Neural cell (in vitro differentiated cells): ENCODE data around the gene TMEM196. TPM values are rescaled to one million over a fixed set of nuclear protein-coding genes. Genes with fewer than 3 reads are reported as not detected.

Experiments
- H2AFZ ChIP-seq: fragments of 200-600, 300-800 bp; sonication (generic), shearing (Covaris generic); 2 replicates; pipeline ENCODE4 v1.6.0; 2014; ENCODE audit warnings: low read depth, mild to moderate bottlenecking, antibody characterized with exemption, low read length, moderate library complexity
- H3F3A ChIP-seq: fragments of 200-600 bp; shearing (Covaris generic); 2 replicates; pipeline ENCODE4 v1.6.1; 2016; ENCODE audit warnings: mild to moderate bottlenecking, moderate library complexity, mixed read lengths, antibody characterized with exemption, low read length; ENCODE audit not compliant: insufficient read depth, poor library complexity, severe bottlenecking
- H3K27ac ChIP-seq: fragments of 200-600, 300-800 bp; sonication (generic), shearing (Covaris generic); 2 replicates; pipeline ENCODE4 v1.5.1; 2014; ENCODE audit warnings: mild to moderate bottlenecking, low read length, moderate library complexity
- H3K27me3 ChIP-seq: fragments of 300-800, 200-600 bp; sonication (generic), shearing (Covaris generic); 2 replicates; pipeline ENCODE4 v1.6.0; 2014; ENCODE audit warnings: mild to moderate bottlenecking, low read depth, low read length, moderate library complexity; ENCODE audit not compliant: insufficient read depth
- H3K36me3 ChIP-seq: fragments of 300-800, 200-600 bp; sonication (generic), shearing (Covaris generic); 2 replicates; pipeline ENCODE4 v1.5.1; 2014; ENCODE audit warnings: mild to moderate bottlenecking, antibody characterized with exemption, low read length, moderate library complexity; ENCODE audit not compliant: insufficient read depth
- H3K4me2 ChIP-seq: fragments of 300-800, 200-600 bp; sonication (generic), shearing (Covaris generic); 2 replicates; pipeline ENCODE4 v1.6.0; 2014; ENCODE audit warnings: mild to moderate bottlenecking, low read length
- H3K4me3 ChIP-seq: fragments of 300-800, 200-600 bp; sonication (generic), shearing (Covaris generic); 2 replicates; pipeline ENCODE4 v1.5.1; 2014; ENCODE audit warnings: mild to moderate bottlenecking, low read length, moderate library complexity
- H3K79me2 ChIP-seq: fragments of 200-600 bp; shearing (Covaris generic); replicated peaks from 2 replicates; pipeline ENCODE4 v1.6.0; 2014; ENCODE audit warnings: mild to moderate bottlenecking, low read length, moderate library complexity; ENCODE audit not compliant: insufficient read depth
- H3K9ac ChIP-seq: fragments of 300-800, 200-600 bp; sonication (generic), shearing (Covaris generic); 2 replicates; pipeline ENCODE4 v1.6.1; 2016; ENCODE audit warnings: mild to moderate bottlenecking, low read length, mixed read lengths
- H3K9me2 ChIP-seq: fragments of 200-600 bp; shearing (Covaris generic); 2 replicates; pipeline ENCODE4 v1.6.1; 2016; ENCODE audit warnings: mild to moderate bottlenecking, low read length, mixed read lengths; ENCODE audit not compliant: insufficient read depth
- H3K9me3 ChIP-seq: fragments of 200-600, 300-800 bp; sonication (generic), shearing (Covaris generic); 2 replicates; pipeline ENCODE4 v1.6.1; 2016; ENCODE audit warnings: mild to moderate bottlenecking, mixed run types, low read length, moderate library complexity, mixed read lengths
- H4K20me1 ChIP-seq: fragments of 200-600 bp; shearing (Covaris generic); 2 replicates; pipeline ENCODE4 v1.6.1; 2016; ENCODE audit warnings: mild to moderate bottlenecking, mixed run types; ENCODE audit not compliant: insufficient read depth
- EP300 ChIP-seq: fragments of 450-650 bp; conservative IDR thresholded peaks from 2 replicates; pipeline ENCODE4 v1.6.1; 2014; ENCODE audit warnings: antibody characterized with exemption, mild to moderate bottlenecking, moderate library complexity; ENCODE audit not compliant: poor library complexity, severe bottlenecking
- EZH2 ChIP-seq: fragments of 200-600, 300-800 bp; shearing (Covaris generic), sonication (generic); IDR thresholded peaks from 2 replicates; pipeline ENCODE4 v1.6.1; 2014; ENCODE audit warnings: antibody characterized with exemption, low read length, borderline replicate concordance, mild to moderate bottlenecking; ENCODE audit not compliant: insufficient read depth, poor library complexity, severe bottlenecking
- MXI1 ChIP-seq: fragments of 450-650 bp; conservative IDR thresholded peaks from 2 replicates; pipeline ENCODE4 v1.6.1; 2014; ENCODE audit warnings: antibody characterized with exemption, mild to moderate bottlenecking; ENCODE audit not compliant: poor library complexity, severe bottlenecking
- POLR2AphosphoS5 ChIP-seq: IDR thresholded peaks from 2 replicates; pipeline ENCODE4 v1.6.1; 2012
- RAD21 ChIP-seq: fragments of 450-650 bp; conservative IDR thresholded peaks from 2 replicates; pipeline ENCODE4 v1.6.1; 2014; ENCODE audit warnings: antibody characterized with exemption, mild to moderate bottlenecking, moderate library complexity
- SMC3 ChIP-seq: fragments of 450-650 bp; conservative IDR thresholded peaks from 2 replicates; pipeline ENCODE4 v1.6.1; 2014; ENCODE audit warnings: antibody characterized with exemption, mild to moderate bottlenecking, moderate library complexity; ENCODE audit not compliant: poor library complexity
- TAF1 ChIP-seq: IDR thresholded peaks from 2 replicates; pipeline ENCODE4 v1.6.1; 2012; ENCODE audit warnings: low read depth
- polyA plus RNA-seq: library from polyadenylated mRNA; depleted of rRNA; stranded (reverse); fragments of >200 nt; gene quantifications from 2 replicates; pipeline ENCODE4 v1.2.3, GENCODE V29; 2014
- TF ChIP-seq, protein P1 (sequence below): fragments of 450-650 bp; IDR thresholded peaks from 2 replicates; pipeline ENCODE4 v1.5.1; 2014; ENCODE audit warnings: antibody characterized with exemption, mild to moderate bottlenecking, moderate library complexity; ENCODE audit not compliant: poor library complexity, severe bottlenecking
- TF ChIP-seq, protein P2 (sequence below): IDR thresholded peaks from 2 replicates; pipeline ENCODE4 v1.6.1; 2012; ENCODE audit warnings: borderline replicate concordance

TMEM196 gene
- polyA plus RNA-seq, 1 donor from 2014 or later: 35.7 TPM

GRCh38 chr7:19675816-19676215 is 97.6 kb downstream of the TMEM196 start:
- H3K9ac ChIP-seq: no peak overlapping the region
- no peaks in the 10 kb centered on the region for H3F3A ChIP-seq
- TF ChIP-seq MXI1: no peak
- TF ChIP-seq, protein P1, sequence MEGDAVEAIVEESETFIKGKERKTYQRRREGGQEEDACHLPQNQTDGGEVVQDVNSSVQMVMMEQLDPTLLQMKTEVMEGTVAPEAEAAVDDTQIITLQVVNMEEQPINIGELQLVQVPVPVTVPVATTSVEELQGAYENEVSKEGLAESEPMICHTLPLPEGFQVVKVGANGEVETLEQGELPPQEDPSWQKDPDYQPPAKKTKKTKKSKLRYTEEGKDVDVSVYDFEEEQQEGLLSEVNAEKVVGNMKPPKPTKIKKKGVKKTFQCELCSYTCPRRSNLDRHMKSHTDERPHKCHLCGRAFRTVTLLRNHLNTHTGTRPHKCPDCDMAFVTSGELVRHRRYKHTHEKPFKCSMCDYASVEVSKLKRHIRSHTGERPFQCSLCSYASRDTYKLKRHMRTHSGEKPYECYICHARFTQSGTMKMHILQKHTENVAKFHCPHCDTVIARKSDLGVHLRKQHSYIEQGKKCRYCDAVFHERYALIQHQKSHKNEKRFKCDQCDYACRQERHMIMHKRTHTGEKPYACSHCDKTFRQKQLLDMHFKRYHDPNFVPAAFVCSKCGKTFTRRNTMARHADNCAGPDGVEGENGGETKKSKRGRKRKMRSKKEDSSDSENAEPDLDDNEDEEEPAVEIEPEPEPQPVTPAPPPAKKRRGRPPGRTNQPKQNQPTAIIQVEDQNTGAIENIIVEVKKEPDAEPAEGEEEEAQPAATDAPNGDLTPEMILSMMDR: no peak
- TF ChIP-seq, protein P2, sequence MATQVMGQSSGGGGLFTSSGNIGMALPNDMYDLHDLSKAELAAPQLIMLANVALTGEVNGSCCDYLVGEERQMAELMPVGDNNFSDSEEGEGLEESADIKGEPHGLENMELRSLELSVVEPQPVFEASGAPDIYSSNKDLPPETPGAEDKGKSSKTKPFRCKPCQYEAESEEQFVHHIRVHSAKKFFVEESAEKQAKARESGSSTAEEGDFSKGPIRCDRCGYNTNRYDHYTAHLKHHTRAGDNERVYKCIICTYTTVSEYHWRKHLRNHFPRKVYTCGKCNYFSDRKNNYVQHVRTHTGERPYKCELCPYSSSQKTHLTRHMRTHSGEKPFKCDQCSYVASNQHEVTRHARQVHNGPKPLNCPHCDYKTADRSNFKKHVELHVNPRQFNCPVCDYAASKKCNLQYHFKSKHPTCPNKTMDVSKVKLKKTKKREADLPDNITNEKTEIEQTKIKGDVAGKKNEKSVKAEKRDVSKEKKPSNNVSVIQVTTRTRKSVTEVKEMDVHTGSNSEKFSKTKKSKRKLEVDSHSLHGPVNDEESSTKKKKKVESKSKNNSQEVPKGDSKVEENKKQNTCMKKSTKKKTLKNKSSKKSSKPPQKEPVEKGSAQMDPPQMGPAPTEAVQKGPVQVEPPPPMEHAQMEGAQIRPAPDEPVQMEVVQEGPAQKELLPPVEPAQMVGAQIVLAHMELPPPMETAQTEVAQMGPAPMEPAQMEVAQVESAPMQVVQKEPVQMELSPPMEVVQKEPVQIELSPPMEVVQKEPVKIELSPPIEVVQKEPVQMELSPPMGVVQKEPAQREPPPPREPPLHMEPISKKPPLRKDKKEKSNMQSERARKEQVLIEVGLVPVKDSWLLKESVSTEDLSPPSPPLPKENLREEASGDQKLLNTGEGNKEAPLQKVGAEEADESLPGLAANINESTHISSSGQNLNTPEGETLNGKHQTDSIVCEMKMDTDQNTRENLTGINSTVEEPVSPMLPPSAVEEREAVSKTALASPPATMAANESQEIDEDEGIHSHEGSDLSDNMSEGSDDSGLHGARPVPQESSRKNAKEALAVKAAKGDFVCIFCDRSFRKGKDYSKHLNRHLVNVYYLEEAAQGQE: no peak
- no peak for TF ChIP-seq TAF1
- TF ChIP-seq POLR2AphosphoS5: no peak
- TF ChIP-seq EP300: no peak
- no peak for TF ChIP-seq RAD21
- no peak for TF ChIP-seq EZH2
- no peak for TF ChIP-seq SMC3
- no peaks in the 10 kb centered on the region for H3K36me3 ChIP-seq
- no peaks in the 10 kb centered on the region for H4K20me1 ChIP-seq
- H3K9me3 ChIP-seq: no peaks in the 10 kb centered on the region
- no peak overlapping the region for H2AFZ ChIP-seq
- no peak overlapping the region for H3K27ac ChIP-seq
- H3K4me2 ChIP-seq: no peak overlapping the region
- H3K79me2 ChIP-seq: no peaks in the 10 kb centered on the region
- H3K4me3 ChIP-seq: no peak overlapping the region
- H3K27me3 ChIP-seq: no peaks in the 10 kb centered on the region
- no peaks in the 10 kb centered on the region for H3K9me2 ChIP-seq

DNA sequence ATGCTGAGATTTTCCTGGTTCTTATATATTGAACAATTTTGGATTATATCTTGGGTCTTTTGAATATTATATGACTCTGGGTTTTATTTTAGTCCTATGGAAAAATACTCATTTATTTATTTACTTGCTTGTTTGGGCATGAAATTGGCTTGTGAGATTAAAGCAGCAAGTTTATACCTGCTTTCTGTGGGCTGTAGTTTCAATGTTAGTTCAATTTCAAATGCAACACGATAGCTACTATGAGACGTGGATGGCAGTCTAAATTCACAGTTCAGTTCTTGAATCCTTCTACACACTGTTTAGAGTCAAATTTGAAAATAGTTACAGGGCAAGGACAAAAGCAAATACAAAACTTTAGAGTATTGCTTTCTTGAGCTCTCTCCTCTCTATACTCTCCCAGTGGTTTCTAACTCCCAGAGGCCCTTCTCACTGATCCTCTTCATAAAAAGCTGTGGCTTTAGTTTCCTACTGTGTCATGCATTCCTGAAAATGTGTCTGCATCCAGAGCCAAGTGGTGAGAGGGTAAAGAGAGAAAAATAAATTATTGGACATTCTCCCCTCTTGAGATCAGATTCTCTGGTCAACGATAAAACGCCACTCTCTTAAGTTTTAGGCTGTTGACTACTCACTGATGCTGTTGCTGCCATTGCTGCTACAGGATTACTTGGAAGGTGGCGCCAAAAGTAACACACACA is 99.0 kb downstream of the TMEM196 start:
- Histone ChIP-seq H3K4me3 (no peak overlapping the region), H3K9me3 (no peaks in the 10 kb centered on the region), H4K20me1 (no peaks in the 10 kb centered on the region), H3K79me2 (no peaks in the 10 kb centered on the region), H3K4me2 (no peak overlapping the region), H3K27ac (no peak overlapping the region), H3K9ac (no peak overlapping the region), H3K27me3 (no peaks in the 10 kb centered on the region), H2AFZ (no peak overlapping the region), H3K9me2 (no peaks in the 10 kb centered on the region), H3F3A (no peaks in the 10 kb centered on the region), H3K36me3 (no peaks in the 10 kb centered on the region)
- TF ChIP-seq, protein P1: no peak
- TF ChIP-seq MXI1 (no peak), EZH2 (no peak)
